MM.1S (cell line): ENCODE results near the gene TRPM8.

Experiments
- CTCF ChIP-seq: fragments of 300-600 bp; sonication (generic); IDR thresholded peaks from 2 replicates; pipeline ENCODE4 v1.5.1; 2016; ENCODE audit warnings: antibody characterized with exemption, low read length, mixed read lengths
- EZH2 ChIP-seq: fragments of 300-600 bp; sonication (generic); optimal IDR thresholded peaks from 2 replicates; pipeline ENCODE3; 2017; ENCODE audit warnings: low read depth, mild to moderate bottlenecking, antibody characterized with exemption, low read length, mixed read lengths

GRCh38 chr2:234015861-234016260, 98.7 kb downstream of the TRPM8 start:
- TF ChIP-seq CTCF (no peak), EZH2 (no peak)
